ENCODE measurements around the gene FBXO45.
"Not testable (repeated sequence)": the region's sequence is repeated elsewhere in the genome, so short reads cannot be mapped to it uniquely, and the experiment has no call there.

The FBXO45 gene
- total RNA-seq, result 28.1 to 29.4 reads per million in 2 donors

DNA sequence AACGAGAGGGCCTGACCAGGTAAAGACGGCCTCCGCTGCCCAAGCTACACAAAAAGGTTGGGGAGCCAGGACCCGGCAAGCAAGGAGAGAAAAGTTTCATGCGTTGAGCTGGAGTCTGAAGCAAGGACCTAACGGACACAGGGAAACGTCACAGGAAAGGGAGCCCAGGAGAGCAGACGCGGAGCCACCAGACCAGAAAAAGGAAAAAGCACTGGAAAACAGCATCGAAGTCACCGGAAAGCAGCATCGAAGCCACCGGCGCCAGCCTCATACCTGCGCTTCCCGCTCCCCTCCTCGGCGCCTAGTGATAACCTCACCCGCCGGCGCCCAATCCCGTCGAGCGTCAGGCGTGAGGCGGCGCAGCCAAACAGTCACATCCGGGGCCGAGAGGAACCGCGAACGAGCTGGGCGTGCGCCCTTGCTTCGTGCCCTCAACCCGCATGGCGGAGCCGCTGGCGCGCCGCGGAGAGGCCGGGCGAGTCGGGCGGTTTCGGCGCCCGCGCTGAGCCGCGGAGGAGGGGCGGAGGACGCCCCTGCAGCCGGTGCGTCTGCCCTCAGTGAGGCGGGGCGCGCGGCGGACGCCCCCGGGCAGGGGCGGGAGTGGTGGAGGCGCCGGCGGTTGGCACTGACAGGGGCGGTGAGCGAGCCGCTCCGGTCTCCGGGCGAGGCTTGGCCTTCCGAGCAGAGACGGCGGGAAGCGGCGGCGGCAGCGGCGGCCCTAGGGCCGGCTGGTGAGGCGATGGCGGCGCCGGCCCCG lies at the start of gene FBXO45, which contains the start of gene WDR53:
Gene FBXO45, plus strand, starts transcription at position 415 of the 757 bp plus-strand sequence. Its CDS starts 325 bp downstream, at position 740.
Gene WDR53, minus strand, starts transcription at position 309 of the 757 bp plus-strand sequence. CDS start 7,079 bp downstream, outside the sequence.
- peak; percentile 93 for DNase-seq

DNA sequence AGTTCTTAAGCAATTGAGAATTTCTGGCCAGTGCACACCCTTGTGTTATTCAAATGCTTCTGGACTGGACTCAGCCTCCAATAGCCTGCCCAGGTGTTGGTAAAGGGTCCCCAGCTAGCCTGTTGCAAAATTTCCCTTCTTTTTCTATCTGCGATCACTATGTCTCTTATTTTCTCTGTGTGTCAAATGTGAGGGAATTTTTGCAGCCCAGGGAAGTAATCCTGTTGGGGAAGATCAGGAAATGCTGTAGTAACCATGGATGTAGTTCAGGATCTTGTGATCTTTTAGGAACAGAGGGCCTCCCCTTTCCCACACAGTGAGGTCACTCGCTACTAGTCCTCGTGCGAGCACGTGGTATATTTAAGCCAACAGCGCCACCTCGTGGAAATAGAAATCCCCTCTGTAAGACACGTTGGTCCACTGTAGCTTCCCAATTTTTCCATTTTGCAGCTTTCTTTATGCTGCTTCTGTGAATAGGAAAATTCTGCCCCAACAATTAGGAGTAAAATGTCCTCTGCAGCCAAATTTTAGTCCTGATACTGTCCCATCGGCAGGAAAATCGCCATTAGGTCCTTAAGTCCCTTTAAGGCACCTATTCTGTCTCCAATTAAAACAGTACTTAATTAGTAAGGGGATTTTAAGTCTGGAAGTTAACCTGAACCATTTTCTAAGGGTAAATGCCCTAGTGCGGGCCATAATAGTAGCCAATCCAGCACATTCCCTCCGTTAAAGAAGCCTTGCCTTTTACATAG lies 49.3 kb upstream of the FBXO45 start:
- no peak for DNase-seq

GRCh38 chr3:196519718-196520082 lies 48.8 kb upstream of the FBXO45 start:
- DNase-seq, result no peak

GRCh38 chr3:196521291-196521690 lies 47.2 kb upstream of the FBXO45 start:
- DNase-seq, result not testable (repeated sequence)

DNA sequence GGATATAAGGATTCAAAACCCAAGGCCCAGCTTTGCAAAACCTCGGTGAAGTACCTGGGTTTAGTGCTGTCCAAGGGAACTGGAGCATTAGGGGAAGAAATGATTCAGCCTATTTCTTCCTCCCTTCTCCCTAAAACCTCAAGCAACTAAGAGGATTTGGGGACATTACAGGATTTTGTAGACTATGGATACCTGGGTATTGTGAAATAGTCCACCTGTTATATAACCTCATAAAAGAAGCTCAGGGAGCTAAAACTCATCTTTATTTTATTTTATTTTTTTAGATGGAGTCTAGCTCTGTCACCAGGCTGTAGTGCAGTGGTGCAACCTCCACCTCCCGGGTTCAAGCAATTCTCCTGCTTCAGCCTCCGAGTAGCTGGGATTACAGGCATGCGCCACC lies 44.6 kb upstream of the FBXO45 start:
- no peak for DNase-seq

DNA sequence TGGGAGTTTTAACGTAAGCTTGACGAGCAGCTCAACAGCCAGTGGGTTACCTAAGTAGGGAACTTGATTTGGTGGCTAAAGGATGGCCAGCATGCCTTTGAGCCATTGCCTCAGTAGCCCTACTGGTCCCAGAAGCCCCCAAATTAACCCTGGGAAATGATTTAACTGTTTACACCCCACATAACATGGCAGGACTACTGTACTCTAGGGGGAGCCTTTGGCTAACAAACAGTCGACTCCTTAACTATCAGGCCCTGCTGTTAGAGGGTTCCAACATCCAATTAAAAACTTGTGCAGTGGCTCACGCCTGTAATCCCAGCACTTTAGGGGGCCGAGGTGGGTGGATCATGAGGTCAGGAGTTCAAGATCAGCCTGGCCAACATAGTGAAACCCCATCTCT lies 43.9 kb upstream of the FBXO45 start:
- DNase-seq, result no peak

DNA sequence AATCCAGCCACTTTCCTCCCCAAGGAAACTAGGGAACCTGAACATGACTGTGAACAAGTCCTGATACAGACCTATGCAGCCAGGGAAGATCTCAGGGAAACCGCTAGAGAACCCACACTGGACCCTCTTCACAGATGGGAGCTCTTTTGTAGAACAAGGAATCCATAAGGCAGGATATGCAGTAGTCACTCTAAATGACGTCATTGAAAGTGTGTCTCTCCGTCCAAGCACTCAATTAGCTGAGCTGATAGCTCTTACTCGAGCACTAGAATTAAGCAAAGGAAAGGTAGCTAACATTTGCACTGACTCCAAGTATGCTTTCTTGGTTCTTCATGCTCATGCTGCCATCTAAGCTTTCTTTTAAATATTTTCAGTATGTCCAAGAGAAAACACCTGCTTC lies 43.3 kb upstream of the FBXO45 start:
- no peak for DNase-seq

DNA sequence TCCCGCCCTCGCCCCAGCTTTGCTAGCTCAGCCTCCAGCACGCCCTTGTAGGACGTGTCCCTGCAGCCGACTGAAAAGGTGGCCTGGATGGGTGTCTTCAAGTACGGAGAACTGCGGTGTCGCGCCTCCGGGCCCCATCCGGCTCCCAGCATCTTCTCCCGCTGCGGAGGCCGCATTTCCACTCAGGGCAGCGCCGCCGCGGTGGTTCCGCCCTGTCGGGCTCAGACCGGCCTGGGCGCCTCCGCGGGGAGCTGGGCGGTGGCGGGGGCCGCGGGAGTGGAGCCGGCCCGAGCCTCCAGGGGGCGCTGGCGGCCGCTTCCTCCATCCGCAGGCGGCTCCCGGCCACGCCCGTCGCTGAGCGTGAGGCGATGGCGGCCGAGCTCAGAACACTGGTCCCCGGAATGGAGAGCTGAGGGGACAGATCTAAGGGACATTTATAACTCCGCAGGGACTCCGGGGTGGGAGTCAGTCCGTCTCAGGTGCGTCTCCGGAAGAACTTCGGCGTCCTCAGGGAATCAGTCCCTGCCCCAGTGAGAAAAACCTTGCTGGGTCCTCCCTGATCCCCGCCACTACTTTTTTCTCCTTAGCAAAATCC lies 39.7 kb upstream of the FBXO45 start:
- peak; percentile 29 for DNase-seq

DNA sequence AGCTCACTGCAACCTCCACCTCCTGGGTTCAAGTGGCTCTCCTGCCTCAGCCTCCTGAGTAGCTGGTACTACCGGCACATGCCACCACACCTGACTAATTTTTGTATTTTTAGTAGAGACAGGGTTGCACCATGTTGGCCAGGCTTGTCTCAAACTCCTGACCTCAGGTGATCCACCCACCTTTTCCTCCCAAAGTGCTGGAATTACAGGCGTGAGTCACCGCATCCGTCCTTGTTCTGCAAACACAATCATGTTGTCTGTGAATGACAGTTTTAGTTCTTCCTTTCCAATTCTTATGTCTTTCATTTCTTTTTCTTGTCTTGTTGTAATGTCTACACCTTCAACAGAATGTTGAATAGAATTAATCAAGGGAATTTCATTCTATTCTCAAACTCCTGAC lies 37.0 kb upstream of the FBXO45 start:
- DNase-seq, result no peak

GRCh38 chr3:196533260-196533681 lies 35.2 kb upstream of the FBXO45 start:
- no peak for DNase-seq

DNA sequence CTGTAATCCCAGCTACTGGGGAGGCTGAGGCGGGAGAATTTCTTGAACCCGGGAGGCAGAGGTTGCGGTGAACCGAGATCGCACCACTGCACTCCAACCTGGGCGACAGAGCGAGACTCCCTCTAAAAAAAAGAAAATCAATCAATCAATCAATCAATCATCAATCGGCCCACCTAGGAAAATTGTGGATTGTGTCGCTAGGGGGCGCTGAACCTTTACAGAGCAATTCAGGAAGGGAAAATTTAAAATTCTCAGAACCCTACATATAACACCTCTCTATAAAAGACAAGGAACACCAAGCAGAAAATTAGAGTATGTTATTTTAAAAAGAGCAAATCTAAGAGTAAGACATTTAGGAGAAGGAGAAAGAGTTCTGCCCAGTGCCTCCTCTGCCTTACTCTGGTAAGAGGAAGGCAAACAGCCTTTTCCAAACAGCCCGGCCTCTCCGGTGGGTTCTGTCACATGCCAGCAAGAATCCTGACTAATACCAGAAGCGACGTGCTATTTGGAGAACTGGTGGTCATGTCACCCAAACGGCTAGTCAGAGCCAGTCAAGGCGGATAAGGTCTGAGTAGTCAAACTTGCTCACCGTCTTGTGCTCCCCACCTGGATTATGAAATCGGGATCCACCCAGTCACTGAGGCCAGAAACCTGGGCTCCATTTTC lies 31.0 kb upstream of the FBXO45 start:
- DNase-seq, result no peak

GRCh38 chr3:196541684-196542445 lies 26.6 kb upstream of the FBXO45 start:
- no peak for DNase-seq

DNA sequence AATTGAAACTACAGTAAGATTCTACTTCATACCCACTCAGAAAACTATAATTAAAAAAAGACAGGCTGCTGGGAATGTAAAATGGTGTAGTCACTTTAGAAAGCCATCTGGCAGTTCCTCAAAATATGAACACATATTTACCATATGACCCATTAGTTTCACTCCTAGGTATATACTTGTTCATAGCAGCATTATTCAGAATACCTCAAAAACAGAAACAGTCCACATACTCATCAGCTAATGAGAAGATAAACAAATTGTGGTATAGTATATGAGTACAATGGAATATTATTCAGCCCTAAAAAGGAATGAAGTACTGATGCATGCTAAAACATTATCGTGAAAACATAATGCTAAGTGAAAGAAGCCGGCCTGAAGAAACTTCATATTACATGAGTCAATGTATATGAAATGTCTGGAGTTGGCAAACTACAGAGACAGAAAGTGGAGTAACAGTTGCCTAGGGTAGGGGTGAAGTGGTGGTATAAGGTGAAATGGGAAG lies 23.9 kb upstream of the FBXO45 start:
- DNase-seq, result no peak

- no peak for DNase-seq
Measured at GRCh38 chr3:196546537-196546936, 21.9 kb upstream of the FBXO45 start.

DNA sequence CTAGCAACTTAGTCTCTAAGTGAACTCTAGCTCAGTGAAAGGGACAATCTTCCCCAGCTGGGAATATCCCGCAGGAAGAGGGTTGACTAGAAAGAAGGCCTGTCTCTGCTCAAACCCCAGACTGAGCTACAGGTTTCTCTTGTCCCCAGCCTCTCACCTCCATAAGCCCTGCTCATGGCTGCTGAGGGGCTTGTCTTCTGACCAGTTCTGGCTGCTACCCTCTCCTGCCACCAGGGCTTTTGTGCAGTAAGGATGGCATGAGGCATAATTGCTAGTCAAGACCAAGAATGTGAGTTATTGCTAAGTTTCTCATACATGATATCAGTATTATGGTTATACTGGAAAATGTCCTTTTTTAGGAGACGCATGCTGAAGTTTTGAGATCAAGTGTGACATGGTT lies 21.4 kb upstream of the FBXO45 start:
- no peak for DNase-seq

- not testable (repeated sequence) for DNase-seq
Measured at GRCh38 chr3:196549312-196549711, 19.1 kb upstream of the FBXO45 start.

DNA sequence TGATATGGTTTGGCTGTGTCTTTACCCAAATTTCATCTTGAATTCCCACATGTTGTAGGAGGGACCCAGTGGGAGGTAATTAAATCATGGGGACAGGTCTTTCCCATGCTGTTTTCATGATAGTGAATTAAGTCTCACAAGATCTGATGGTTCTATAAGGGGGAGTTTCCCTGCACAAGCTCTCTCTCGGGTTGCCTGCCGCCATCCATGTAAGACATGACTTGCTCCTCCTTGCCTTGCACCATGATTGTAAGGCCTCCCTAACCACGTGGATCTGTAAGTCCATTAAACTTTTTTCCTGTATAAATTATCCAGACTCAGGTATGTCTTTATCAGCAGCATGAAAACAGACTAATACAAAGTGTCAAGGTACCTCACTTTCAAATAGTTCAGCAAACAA lies 18.3 kb upstream of the FBXO45 start:
- DNase-seq, result not testable (repeated sequence)

- DNase-seq, result no peak
Measured at GRCh38 chr3:196552253-196552652, 16.2 kb upstream of the FBXO45 start.

DNA sequence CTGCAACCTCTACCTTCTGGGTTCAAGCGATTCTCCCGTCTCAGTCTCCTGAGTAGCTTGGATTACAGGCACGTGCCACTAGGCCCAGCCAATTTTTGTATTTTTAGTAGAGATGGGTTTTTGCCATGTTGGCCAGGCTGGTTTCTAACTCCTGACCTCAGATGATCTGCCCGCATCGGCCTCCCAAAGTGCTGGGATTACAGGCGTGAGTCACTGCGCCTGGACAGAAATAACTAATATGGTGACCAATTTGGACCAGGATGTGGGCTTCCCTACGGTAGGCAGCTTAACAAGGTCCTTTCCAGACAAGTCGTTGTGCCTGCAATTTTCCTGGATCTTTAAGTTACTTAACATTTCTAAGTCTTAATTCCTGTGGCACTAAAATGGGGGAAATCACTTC lies 14.9 kb upstream of the FBXO45 start:
- DNase-seq, result no peak

GRCh38 chr3:196554205-196554604 lies 14.3 kb upstream of the FBXO45 start:
- no peak for DNase-seq

DNA sequence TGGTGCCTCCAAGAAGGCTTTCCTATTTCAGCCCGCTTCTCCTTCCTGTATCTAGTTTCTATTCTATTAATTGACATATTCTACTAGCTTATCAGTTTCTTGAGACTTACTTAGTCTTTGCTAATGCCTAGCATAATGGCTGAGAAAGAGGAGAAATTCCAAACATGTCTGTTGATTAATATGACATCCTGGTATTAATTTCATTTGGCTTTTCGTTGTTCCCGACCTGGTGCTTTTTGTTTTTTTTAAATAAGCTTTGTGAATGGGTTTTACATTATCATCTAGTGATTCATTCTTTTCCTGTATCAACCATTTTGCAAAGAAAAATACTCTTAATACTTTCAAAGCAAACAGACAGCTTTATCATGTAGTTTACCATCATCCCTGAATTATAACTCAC lies 13.2 kb upstream of the FBXO45 start:
- DNase-seq, result no peak

GRCh38 chr3:196557236-196557635 lies 11.2 kb upstream of the FBXO45 start:
- no peak for DNase-seq

All from activated gamma-delta T cell (primary cell).